Dedifferentiated amniotic fluid mesenchymal stem cell (primary cell): Measurements from ENCODE around the gene ZNF227.
"Not testable (repeated sequence)": the region's sequence is repeated elsewhere in the genome, so short reads cannot be mapped to it uniquely, and the experiment has no call there.

Experiments used
- DNase-seq: peaks from one replicate; pipeline ENCODE4 v3.0.0-alpha.2; 2016; ENCODE audit errors: extremely low spot score

ZNF227 gene

GRCh38 chr19:44212250-44212865 is at the start of gene ZNF227:
Gene ZNF227 (plus strand): TSS chr19:44212532. CDS start chr19:44217793, 5,261 bp downstream.
- peak; percentile 96 for DNase-seq

- no peak for DNase-seq
Measured at GRCh38 chr19:44163789-44164188, 48.5 kb upstream of the ZNF227 start.

DNA sequence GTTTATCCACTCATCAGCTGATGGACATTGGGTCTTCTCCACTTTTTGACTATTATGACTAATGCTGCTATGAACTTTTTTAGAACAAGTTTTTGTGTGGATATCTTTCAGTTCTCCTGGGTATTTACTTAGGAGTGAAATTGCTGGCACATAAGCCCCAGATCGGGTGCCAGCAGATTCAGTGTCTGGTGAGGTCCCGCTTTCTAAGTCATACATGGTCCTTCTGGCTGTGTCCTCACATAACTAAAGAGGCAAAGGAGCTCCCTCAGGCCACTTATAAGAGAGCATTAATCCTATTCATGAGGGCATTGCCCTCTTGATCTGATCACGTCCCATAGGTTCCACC is 48.0 kb upstream of the ZNF227 start:
- no peak for DNase-seq

DNA sequence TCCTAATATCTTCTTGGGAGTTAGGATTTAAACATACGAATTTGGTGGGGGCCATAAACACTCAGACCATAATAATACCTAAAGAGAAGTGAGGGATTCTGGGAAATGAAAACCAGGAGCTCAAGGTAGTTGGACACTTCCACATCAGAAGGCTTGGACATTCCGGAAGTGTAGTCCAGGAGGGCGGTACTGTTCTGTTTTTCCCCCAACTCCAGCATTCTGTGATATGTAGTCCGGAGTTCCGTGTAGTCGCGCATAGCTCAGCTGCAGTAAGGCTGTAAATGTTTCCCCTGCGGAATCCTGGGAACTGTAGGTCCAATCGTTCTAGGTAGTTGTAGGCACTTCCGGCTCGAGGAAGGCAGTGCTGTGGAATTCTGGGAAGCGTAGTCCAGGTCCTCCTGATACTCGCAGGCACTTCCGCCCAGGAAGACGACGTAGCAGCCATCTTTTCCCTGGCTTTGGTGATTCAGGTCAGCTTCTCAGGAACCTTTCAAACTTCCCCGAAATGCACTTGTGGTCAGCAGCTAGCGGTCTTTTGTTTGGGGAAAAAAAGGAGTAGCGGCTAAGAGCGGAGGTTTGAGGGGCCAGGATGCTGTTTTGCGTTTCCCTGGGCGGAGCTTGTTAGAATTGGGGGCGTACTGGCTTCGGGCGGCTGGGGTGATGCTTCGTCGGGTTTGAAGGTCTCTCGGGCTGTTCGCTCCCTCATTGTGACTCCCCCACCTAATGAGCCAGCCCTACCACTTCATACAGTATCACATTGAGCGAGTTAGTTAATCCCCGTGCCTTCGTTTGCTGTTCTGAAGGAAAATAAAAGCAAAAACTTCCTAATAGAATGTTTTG is 47.4 kb upstream of the ZNF227 start, which contains the start of gene ZNF226:
Gene ZNF226, plus strand, starts transcription at position 428 of the 840 bp plus-strand sequence. CDS start 4,981 bp downstream, outside the sequence.
- peak; percentile 99 for DNase-seq

GRCh38 chr19:44170660-44171059 is 41.7 kb upstream of the ZNF227 start:
- DNase-seq: not testable (repeated sequence)

DNA sequence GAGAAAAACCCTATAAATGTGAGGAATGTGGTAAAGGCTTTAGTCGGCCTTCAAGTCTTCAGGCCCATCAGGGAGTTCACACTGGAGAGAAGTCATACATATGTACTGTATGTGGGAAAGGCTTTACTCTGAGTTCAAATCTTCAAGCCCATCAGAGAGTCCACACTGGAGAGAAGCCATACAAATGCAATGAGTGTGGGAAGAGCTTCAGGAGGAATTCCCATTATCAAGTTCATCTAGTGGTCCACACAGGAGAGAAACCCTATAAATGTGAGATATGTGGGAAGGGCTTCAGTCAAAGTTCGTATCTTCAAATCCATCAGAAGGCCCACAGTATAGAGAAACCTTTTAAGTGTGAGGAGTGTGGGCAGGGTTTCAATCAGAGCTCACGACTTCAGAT is 35.7 kb upstream of the ZNF227 start:
- DNase-seq: no peak

DNA sequence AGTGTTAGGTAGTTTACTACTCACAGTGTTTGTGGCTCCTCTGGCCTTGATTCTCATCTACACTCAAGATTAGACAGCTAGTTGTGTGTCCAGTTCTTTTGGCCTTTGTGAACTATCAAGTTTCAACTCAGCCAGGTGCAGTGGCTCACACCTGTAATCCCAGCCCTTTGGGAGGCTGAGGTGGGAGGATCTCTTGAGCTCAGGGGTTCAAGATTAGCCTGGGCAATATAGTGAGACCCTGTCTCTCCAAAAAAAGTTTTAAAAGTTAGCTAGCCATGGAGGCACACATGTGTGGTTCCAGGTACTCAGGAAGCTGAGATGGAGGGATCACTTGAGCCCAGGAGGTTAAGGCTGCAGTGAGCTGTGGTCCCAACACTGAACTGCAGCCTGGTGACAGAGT is 31.4 kb upstream of the ZNF227 start:
- no peak for DNase-seq

GRCh38 chr19:44182145-44182544 is 30.2 kb upstream of the ZNF227 start:
- no peak for DNase-seq

- no peak for DNase-seq
Measured at GRCh38 chr19:44190020-44190419, 22.3 kb upstream of the ZNF227 start.

GRCh38 chr19:44192127-44192526 is 20.2 kb upstream of the ZNF227 start:
- DNase-seq: no peak

DNA sequence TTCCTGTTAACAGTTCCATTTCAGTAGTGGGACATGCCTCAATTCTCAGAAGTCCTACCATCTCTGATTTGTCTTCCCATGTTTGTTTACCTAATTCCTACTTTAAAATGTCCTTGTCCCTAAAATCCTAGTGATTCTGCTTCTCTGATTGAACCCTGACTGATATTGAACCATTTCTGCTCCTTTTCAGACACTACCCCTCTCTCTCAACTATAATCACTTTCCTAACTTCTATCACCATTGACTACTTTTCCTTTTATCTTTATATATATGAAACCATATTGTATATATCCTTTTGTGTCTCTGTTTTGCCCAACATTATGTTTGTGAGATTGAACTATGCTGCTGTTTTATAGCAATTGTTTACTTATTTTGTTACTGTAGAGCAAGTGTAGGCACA is 15.6 kb upstream of the ZNF227 start:
- no peak for DNase-seq

GRCh38 chr19:44202470-44202869 is 9.9 kb upstream of the ZNF227 start:
- no peak for DNase-seq

- no peak for DNase-seq
Measured at GRCh38 chr19:44202974-44203373, 9.4 kb upstream of the ZNF227 start.

- DNase-seq: not testable (repeated sequence)
Measured at GRCh38 chr19:44203877-44204276, 8.5 kb upstream of the ZNF227 start.

DNA sequence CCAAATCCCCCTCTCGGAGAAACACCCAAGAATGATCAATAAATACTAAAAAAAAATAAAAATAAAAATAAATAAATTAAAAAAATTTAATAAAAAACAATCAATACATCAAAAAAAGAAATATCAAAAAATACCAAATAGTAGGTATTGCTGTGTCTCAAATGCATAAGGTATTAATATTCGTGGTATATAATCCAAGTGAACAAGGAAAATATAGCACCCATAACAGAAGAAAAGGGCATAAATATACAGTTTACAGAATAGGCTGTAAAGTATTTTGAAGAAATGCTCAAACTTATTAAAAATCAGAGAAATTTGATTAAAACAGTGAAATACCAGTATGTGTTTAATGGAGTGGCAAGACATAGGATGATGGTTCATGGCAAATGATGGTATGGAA is 7.6 kb upstream of the ZNF227 start:
- DNase-seq: no peak

- peak; percentile 88 for DNase-seq
Measured at GRCh38 chr19:44207126-44207803, 5.1 kb upstream of the ZNF227 start.

GRCh38 chr19:44212866-44213346 is 574 bp downstream of the ZNF227 start:
- peak; percentile 21 for DNase-seq

- DNase-seq: not testable (repeated sequence)
Measured at GRCh38 chr19:44219926-44220325, 7.6 kb downstream of the ZNF227 start.

- DNase-seq: not testable (repeated sequence)
Measured at GRCh38 chr19:44220761-44221160, 8.4 kb downstream of the ZNF227 start.

- not testable (repeated sequence) for DNase-seq
Measured at GRCh38 chr19:44221291-44221690, 9.0 kb downstream of the ZNF227 start.

DNA sequence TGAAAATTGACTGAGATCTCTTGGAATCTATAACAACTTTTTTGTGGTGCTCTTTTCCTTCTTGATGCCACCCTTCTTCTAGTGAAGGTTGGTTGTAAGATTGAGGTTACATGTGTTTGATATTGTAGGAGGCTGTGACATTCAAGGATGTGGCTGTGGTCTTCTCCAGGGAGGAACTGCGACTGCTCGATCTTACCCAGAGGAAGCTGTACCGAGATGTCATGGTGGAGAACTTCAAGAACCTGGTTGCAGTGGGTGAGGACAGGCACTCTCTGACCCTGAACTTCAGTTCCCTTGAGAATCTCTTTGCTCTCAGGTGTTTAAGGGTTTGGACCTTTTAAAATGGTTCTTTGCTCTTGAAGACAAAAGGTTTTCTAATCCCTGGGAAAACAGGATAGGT is 16.0 kb downstream of the ZNF227 start:
- DNase-seq: no peak

DNA sequence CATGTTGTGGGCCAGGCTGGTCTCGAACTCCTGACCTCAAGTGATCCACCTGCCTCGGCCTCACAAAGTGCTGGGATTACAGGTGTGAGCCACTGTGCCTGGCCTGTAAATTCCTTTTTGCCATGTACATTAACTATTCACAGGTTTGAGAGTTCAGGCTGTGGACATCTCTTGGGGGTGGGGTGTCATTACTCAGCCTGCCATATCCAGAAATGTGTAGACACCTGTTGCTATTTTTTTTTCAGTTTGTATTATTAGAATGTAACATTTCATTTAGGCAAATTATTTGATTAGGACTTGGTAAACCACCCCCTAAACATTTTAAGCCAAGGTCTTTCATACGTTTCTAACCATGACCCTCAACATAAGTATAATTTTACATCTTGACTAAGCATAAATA is 20.5 kb downstream of the ZNF227 start:
- DNase-seq: no peak
